ENCODE results near the gene PARP12.

PARP12 gene

DNA sequence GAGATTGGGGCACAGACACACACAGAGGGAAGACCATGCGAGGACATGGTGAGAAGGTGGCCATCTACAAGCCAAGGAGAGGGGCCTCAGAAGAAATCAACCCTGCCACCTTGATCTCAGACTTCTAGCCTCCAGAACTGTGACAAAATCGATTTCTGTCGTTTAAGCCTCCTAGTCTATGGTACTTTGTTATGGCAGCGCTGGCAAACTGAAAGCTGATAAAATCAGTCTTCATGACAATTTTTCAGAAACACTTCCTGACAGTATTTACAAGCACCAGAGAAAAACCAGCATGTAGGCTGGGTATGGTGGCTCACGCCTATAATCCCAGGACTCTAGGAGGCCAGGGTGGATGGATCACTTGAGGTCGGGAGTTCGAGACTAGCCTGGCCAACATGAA is 4.2 kb downstream of the PARP12 start:
- no peak for DNase-seq

DNA sequence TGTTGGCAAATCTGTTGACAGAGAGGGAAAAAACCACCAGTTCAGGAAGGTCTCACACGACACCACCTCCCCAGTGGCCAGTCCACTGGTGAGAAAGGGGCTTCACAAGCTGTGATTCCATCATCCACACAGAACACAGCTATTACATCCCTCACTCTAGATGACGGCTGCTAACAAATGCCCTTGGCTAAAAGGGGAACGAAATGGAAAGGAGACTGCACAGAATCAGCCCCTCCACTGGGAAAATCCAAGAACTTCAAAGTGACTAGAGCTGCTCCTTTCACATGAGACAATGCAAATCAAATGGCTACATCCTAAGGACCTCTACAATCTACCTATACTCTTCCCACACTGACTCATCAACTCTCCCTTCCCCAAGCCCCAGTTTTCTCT is 5.6 kb downstream of the PARP12 start:
- DNase-seq: no peak

DNA sequence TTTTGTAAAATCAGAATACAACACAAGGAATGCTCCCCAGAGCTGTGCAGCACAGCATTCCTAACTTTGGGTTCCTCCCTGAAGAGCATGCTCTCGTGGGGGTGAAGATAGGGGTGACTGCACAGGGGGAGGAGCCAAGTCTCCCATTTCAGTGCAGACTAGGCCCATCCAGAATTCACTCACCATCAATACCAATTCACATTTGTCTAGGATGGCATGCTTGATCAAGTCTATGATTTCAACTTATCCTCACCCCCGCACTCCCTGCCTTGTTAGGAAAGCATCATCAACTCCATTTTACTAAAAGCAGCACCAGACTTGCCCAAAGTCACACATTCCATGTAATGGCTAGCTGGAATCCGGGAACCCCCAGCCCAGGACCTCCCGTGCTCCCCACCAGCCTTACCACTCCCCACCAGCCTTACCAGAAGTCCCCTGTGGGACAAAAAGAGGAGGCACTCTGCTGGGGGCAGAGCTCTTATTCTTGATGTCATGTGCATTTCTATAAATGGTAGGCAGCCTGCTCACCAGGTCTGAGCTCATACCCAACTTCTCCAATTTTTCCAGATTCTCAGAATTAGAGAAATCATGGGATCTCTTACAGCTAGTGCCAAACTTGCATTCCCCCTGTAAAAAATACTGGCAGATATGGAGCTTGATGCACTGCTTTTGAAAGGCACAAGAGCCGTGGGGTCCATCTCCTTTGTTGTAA is 6.2 kb downstream of the PARP12 start:
- DNase-seq: no peak

DNA sequence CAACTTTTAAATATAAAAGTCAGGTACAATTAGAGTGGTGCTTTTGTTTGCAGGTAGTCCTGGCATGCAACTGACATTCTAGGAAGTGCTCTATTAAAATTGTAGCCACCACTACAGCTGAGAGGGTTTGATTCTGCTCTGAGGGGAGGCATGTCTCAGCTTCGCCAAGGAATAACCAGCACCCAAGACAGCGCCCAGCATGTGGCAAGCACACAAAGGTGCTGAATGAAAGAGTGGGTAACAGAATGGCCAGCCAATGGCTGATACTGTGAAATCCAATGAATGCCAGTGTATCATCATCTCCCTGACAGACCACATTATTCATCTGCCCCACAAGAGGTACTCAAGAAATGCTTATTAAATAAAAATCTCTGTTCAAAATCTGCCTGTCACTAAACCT is 6.9 kb downstream of the PARP12 start:
- DNase-seq: no peak

DNA sequence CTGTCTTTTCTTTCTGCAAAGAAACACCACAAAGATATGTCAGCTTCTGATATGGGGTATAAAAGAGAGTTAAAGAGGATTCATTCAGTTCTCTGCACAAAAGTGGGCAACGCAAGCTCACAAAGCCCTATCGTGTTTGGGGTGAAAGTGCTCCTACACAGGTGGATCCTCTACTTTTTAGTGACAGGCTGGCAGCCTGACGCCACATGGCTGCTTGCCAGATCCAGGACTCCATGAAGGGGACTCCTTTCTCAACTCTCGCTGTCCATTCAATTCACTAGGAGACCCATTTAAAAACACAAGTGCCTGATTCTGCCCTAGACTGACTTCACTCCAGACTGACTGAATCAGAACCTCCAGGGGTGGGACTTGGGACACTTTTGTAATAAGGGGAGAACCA is 8.0 kb downstream of the PARP12 start:
- DNase-seq: no peak

DNA sequence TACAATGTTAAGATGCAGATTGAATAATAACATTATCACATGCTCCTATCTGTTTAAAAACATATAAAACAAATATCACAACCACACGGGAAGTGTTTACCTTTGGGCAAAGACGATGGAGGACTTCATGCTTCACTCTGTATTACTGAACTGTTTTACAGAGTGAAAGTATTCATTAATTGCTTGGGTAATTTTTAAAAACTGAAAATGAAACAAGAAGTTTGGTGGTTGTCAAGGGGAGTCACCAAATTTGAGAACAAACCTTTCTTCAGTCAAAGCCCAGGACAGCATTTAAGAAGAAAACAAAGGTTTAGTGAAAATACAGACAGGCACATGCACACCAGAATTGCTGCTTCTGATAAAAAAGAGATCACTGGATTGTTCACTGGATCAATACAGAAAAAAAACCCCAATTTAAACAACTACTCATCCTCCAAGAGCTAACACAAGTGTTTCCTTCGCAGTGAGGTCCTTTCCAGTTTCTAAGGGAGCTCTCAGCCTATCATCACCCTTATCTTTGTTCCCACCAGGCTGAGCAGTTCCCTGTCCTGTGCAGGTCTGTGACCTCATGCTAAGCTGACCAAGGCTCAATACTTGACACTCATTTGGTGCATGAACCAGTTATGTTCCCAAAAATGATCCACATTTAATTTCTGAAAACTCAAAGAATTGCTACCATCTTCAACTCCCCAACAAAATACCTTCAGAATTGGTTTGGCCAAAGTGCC is 8.8 kb downstream of the PARP12 start:
- no peak for DNase-seq

DNA sequence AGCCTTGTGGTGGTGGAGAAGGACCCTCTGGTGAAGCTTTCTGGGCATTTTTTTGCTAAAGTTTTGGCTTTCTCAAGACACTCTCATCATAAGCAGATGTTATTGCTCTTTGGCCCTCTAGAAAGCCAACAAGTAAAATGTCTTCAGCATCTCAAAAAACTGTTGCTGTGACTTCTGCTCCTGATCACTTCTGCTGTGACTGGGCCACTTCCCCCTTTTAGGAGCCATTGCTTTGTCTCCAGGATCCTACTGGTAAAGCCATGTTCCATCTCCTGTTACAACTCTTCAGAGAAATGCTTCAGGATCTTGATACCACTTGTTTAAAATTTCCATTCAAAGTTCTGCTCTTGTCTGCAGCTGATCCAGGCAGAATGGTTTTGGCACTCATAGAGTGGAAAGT is 10.9 kb downstream of the PARP12 start:
- DNase-seq: no peak

DNA sequence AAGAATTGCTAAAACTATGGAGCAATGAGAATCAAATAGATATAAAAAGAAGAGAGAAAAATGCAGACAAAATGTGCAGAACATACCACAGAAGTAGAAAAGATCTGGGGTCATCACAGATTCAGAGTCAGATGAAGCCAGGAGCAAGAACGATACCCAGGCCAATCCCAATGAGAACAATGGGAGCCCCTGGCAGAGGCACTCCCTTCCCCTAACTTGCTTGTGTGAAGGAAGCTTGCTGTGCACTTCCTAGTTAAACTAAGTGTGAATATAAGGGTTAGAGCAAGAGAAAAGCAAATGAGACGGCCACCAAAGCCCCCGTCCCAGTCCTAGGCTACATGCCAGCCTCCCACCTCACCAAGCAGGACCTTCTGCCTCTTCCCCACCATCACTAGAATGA is 12.7 kb downstream of the PARP12 start:
- no peak for DNase-seq

DNA sequence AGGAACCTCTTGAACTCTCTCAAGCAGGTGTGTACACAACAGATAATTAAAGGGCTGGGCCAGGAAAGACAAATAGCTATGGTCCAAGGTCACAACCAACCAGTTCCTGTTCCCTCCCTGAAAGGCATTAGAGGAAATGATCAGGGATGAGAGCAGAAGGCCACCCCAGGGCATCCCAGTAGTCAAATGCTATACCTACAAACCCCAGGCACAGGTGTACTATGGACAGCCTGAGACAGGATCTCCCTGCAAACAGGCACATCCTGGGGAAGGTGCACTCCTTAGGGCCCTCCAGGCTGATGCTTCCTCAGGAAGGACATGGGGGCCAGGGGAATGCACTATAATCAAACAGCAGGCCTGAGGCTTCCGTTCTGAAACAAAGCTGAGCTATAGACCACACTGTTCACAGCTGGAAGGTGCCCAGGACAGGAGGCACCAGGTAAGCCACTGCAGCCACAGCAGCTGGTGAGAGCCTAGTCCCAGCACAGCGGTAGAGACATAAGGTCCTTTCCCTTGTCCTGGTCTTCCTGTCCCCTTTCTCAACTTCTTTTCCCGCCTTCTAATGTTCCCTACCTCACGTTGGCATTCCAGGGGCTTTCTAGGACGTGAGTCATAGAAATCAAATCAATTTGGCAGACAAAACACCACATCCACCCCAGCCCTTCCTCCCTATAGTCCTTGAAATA is 13.3 kb downstream of the PARP12 start:
- DNase-seq: no peak

DNA sequence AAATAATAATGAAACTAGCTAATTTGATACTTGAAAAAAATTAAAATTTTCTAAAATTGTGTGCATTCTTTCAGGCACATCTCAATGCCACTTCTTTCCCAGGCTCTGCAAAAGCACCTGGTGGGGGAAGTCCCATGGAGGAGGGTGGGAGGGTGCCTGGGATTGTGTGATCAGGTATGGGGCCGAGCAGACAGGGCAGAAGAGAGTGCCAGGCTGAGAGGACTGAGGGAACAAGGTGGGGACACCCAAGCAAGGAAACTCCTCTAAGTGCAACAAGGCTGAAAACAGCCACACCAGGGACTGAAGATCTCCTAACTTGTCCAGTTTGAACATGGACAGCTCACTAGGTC is 13.8 kb downstream of the PARP12 start:
- DNase-seq: no peak

DNA sequence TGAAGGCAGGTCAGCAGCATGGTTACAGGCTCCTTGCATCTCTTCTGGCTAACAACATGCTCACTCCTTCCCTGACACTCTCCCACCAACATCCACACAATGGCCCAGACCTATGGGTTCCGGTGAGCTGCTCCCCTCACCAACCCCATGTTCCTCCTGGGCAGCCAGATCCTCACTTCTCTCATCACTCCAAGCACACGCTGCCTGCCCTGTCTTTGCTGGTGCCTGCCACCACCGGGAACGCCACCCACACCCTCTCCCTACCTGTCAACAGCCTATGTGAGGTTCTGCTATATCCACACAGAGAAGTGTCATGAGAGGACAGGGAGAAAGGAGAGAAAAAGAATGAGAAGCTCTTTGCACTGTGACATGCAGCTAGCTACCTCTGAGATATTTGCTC is 14.6 kb downstream of the PARP12 start:
- no peak for DNase-seq

DNA sequence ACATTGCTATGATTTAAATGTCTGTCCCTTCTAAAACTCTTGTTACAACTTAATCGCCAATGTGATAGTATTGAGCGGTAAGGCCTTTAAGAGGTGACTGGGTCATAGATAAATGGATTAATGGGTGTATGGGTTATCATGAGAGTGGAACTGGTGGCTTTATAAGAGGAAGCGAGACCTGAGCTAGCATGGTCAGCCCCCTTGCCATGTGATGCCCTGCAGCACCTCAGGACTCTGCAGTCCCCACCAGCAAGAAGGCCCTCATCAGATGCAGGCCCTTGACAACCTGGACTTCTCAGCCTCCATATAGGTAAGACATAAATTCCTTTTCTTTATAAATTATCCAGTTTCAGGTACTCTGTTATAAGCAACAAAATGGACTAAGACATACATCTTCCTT is 15.6 kb downstream of the PARP12 start:
- no peak for DNase-seq

DNA sequence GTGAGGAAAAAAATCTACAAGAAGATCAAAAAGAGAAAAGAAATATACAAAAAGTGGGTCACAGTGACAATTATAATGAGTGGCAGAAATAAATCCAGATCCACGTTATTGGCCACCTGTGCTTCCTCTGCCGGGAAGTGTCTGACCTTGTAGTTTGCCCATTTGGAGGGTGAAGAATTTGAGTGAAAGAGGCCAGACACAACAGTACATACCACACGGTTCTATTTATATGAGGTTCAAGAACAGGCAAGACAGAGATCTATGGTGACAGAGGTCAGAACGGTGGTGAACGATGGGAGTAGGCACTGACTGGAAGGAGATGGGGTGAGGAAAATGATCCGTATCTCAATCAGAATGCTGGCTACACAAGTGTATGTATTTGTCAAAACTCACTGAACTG is 17.1 kb downstream of the PARP12 start:
- no peak for DNase-seq

DNA sequence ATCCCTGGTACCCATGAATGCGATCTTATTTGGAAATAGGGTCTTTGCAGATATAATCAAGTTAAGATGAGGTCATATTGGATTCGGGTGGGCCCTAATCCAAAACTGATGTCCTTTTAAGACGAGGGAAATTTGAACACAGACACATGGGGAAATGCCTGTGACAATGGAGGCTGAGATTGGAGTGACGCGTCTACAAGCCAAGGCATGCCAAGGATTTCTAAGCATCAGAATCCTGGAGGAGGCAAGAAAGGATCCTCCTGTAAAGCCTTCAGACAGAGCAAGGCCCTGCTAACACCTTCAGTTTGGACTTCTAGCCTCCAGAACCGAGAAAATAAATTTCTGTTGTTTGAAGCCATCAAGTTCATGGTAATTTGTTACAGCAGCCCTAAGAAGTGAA is 18.5 kb downstream of the PARP12 start:
- DNase-seq: no peak

DNA sequence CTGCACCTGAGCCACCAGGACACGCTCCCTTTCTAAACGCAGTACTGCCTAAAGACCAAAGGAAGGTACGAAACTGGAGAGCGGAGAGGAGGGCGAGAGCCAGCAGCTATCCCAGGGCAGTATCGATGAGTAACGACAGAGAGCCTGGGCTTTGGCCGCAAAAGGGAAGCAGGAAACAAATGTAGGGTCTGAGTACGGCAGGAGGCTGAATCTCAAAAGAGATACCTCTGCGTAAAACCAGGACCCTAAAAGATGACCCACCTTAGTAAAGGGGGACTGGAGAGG is 20.4 kb downstream of the PARP12 start:
- DNase-seq: no peak

DNA sequence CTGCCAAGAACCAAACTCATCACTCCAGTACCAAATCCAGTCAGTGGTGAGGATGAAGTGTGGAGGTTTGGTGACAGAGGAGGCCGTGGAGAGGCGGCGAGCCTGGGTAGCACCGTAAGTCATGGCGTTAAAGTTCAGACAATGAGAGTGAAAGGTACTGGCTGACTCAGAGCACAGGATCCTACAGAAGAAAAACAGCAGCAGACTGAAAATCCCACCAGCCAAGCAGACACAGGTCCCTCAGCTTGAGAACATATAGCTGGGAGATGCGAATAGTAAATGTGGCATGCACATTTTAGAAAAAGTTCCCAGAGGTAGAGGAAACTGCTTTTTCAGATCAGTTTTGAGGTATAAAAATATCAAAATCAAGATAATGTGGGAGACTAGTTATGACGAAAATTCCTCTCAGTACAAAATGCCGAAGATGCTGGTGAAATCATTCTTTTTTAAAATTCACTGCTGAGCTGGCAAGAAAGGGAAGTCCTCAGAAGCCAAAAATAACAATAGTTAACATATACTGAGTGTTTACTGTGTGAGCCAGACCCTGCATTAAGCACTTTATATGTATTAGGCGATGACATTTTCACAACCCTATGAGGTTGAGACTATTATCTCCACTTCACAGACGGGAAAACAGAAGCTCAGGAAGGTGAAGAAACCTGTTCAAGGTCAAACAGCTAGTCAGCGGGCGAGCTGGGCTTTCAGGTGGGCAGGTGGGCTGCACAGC is 20.9 kb downstream of the PARP12 start:
- no peak for DNase-seq

DNA sequence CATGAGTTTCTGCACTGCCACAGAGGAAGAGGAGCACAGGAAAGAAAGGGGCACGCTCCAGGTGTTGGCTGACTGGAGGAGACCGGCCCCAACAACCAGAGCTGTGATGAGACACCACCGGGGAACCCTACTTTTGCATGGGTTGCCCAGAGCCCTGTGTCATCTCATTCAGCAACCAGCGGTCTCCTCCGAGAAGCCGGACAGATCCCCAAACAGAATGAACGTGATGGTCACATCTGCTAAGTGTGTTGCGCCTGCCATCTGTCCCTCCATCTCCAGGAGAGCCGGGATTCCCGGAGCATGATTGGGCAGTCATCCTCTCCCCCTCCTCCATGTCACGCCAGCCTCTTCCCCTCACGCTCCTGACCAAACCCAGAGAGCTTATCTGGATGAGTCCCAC is 22.9 kb downstream of the PARP12 start:
- DNase-seq: no peak

DNA sequence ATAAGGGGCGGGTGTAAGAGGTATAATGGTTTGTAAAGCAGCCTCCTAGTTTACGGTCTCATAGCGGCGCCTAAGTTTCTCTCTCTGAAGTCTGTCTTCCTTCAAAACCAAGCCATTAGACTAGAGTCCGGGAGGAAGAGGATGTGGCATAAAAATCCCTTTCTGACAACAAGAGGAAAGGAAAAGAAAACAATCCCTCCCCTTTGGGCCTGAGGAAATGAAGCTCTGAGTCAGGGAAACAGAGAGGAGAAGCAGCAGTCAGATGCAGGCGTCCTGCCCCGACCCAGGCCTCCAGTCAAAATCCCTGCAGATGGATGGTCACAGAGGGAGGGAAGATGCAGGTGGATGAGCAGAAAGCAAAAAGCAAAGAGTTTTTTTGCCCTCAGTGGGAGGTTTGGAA is 23.7 kb downstream of the PARP12 start:
- no peak for DNase-seq

DNA sequence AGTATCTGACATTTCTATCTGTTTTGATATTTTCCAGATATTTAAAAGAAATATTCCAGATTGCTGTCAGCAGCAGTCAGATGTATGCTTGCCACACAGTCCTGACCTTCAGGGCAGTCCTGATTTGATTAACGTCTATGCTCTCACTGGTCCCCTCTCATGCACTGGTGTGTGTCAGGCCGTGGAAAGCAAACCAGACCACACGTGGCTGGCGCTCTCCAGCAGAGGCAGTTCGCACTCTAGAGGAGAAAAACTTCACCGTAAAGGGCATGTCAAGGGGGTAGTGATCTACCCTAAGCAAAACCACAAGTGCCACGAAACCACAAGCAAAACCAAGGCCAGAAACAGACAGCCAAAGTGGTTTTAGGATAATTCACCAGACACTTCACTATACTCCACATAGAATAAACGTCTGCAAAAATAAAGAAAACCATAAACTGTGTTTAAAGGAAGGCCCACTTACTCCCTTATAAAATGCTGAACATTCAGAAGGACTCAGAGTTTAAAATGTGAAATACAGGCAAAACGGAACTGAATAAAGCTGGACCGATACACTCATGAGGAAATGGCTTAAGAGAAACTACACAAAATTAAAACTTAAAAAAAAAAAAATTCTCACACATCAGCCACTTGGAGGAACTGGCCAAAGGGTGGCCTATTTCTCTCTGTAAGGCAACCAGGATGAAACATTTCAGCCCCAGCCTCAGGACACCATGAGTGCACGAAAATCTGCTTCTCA is 26.4 kb downstream of the PARP12 start:
- no peak for DNase-seq

DNA sequence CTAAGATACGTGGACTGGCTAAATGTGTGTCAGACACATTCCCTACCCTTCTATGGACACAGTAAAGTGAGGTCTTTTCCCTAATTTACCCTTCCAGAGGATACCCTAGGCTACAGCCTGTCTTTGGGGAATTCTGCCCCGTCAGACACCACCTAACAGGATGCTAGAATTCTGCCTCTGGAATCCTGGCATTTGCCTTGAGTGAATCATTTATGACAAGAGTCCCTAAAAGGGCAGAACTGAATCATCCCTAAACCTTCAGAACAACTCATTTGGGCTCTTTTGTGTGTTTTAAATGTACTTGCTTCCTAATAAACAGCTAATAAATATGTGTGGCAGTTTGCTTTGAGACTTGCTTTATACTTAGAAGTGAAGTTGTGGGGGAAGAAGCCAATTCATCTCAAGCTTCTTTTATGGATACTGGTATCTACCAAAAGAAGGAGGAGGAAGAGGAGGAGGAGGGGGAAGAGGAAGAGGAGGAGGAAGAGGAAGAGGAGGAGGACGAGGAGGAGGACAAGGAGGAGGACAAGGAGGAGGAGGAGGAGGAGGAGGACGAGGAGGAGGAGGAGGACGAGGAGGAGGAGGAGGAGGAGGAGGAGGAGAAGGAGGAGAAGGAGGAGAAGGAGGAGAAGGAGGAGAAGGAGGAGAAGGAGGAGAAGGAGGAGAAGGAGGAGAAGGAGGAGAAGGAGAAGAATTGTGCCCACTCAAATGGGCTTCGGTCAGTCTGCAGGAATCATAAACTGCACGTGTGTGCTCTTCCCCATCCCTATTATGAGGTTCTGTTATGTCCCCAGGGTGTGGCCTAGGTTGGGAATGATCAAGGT is 27.1 kb downstream of the PARP12 start:
- no peak for DNase-seq

DNA sequence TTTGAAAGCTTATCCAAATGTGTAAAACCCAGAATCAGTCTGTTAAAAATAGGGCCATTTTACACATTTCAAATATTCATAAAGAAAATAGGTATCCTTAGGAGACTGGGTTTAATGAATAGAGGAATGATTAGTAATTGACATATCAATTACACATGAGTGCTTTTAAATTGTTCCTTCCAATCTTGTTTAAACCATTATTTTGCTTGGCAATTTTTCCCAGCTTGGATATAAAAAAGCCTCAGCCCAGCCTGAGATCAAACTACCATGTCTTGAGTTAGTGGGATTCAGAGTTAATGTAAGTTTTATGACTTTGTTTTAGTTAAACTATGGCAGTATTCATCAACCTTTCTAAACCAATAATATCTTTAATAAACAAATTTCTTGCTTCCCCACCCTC is 28.3 kb downstream of the PARP12 start:
- no peak for DNase-seq

DNA sequence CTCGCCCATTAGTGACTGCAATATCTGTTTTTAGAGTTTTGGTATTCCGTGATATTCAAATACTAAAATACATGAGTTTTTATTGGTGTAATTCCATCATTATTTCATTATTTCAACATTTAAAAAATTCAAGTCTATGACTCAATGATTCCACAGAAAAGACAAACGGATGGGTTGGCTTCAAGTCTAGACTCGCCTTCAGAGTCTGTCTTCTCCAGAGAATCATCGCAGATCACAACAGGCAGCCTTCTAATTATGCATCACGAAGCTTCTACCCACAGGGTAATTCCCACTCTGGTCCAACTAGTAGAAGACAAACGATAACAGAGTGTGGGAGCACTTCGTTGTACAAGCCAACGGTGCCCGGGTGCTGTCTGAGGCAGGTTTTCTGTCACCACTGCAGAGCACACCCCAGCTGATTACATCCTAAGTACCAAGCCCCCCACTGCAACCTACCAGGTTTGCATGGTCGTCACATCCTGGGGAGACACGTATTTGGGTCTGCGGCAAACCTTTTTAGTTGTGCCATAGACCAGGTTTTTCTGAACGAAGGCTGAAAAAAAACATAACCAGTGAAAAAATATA is 28.9 kb downstream of the PARP12 start:
- no peak for DNase-seq
